ENCODE data around the gene ENTREP1. TPM values are rescaled to one million over a fixed set of nuclear protein-coding genes. Genes with fewer than 3 reads are reported as not detected.
A peak's percentile ranks its signal among the peaks of the same experiment; 100 is the strongest.

ENTREP1 gene
- total RNA-seq, 1 donor from 2014 or later, result 22.1 TPM

DNA sequence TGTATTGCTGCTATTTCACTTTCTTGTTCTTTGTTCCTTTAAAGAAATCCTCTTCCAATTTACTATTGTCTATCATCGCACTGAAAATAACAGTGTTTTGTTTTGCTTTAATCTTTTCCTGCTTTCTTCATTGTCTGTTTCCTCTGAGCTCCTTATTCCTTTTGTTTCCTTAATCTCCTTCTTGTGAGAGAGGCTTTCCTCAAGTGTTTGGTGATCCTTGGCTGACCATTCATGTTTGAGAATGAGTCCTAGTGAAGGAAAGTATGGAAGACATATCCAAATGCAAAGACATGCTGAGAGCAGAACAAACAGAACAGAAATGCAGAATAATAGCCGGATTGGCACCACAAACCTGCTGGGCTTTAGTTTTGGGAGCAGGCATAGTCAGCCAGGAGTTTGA is 42.0 kb upstream of the ENTREP1 start:
- Histone ChIP-seq H3K27me3 (ENCODE audit: low read depth) (no peaks in the 10 kb centered on the region), H3K27ac (replicated peaks) (no peak overlapping the region), H3K9me3 (replicated peaks) (no peaks in the 10 kb centered on the region), H3K4me3 (no peak overlapping the region), H3K36me3 (no peaks in the 10 kb centered on the region), H3K4me1 (no peaks in the 10 kb centered on the region)
- TF ChIP-seq CTCF (IDR thresholded peaks at IDR 0.05; ENCODE audit: borderline replicate concordance), result no peak
- intact Hi-C loops (cut with micrococcal nuclease), result no loop called here
- no peak for DNase-seq

GRCh38 chr9:69292078-69292477 is 32.9 kb upstream of the ENTREP1 start:
- intact Hi-C loops (cut with micrococcal nuclease), result no loop called here
- no peaks in the 10 kb centered on the region for H3K27me3 ChIP-seq (ENCODE audit: low read depth)
- no peaks in the 10 kb centered on the region for H3K36me3 ChIP-seq
- H3K9me3 ChIP-seq (replicated peaks), result no peaks in the 10 kb centered on the region
- TF ChIP-seq CTCF (IDR thresholded peaks at IDR 0.05; ENCODE audit: borderline replicate concordance), result no peak
- H3K4me1 ChIP-seq, result peaks cover 21% of the 10 kb centered on the region
- no peak for DNase-seq
- H3K27ac ChIP-seq (replicated peaks), result no peak overlapping the region
- H3K4me3 ChIP-seq, result no peak overlapping the region

DNA sequence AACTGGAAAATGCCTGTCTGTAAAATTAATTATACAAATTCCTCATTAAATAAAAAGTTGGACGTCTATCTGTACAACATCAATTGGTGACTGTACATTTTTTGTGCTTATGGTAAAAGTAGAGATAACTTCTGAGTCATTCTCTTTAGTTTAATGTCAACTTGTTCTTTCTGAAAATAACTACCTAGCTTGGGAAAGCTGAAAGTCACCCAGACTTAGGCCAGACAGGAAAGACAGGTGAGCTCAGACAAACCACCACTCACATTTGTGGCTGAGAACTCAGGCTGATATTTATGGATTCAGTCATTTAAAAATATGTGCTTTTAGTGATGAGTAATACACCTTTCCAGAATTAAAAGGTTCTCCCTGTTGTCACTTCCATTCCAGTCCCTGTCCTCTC is 31.9 kb upstream of the ENTREP1 start:
- intact Hi-C loops (cut with micrococcal nuclease), result no loop called here
- H3K36me3 ChIP-seq, result no peaks in the 10 kb centered on the region
- H3K4me1 ChIP-seq, result peaks cover 28% of the 10 kb centered on the region
- H3K4me3 ChIP-seq, result no peak overlapping the region
- H3K9me3 ChIP-seq (replicated peaks), result no peaks in the 10 kb centered on the region
- DNase-seq, result no peak
- no peaks in the 10 kb centered on the region for H3K27me3 ChIP-seq (ENCODE audit: low read depth)
- no peak for TF ChIP-seq CTCF (IDR thresholded peaks at IDR 0.05; ENCODE audit: borderline replicate concordance)
- no peak overlapping the region for H3K27ac ChIP-seq (replicated peaks)

GRCh38 chr9:69295872-69296552 is 29.0 kb upstream of the ENTREP1 start:
- no peaks in the 10 kb centered on the region for H3K27me3 ChIP-seq (ENCODE audit: low read depth)
- intact Hi-C loops (cut with micrococcal nuclease), result no loop called here
- no peaks in the 10 kb centered on the region for H3K9me3 ChIP-seq (replicated peaks)
- TF ChIP-seq CTCF (IDR thresholded peaks at IDR 0.05; ENCODE audit: borderline replicate concordance), result no peak
- H3K4me1 ChIP-seq, result peaks cover 27% of the 10 kb centered on the region
- DNase-seq, result peak; percentile 17
- peak overlapping the region; percentile 68 for H3K27ac ChIP-seq (replicated peaks)
- no peak overlapping the region for H3K4me3 ChIP-seq
- H3K36me3 ChIP-seq, result no peaks in the 10 kb centered on the region

- H3K4me3 ChIP-seq, result no peak overlapping the region
- H3K9me3 ChIP-seq (replicated peaks), result no peaks in the 10 kb centered on the region
- H3K4me1 ChIP-seq, result peaks cover 27% of the 10 kb centered on the region
- intact Hi-C loops (cut with micrococcal nuclease), result no loop called here
- H3K27ac ChIP-seq (replicated peaks), result no peak overlapping the region
- H3K36me3 ChIP-seq, result no peaks in the 10 kb centered on the region
- DNase-seq, result no peak
- TF ChIP-seq CTCF (IDR thresholded peaks at IDR 0.05; ENCODE audit: borderline replicate concordance), result no peak
- H3K27me3 ChIP-seq (ENCODE audit: low read depth), result no peaks in the 10 kb centered on the region
These were observed 27.6 kb upstream of the ENTREP1 start for GRCh38 chr9:69297300-69297980.
